ENCODE data around the gene CCDC63.

DNA sequence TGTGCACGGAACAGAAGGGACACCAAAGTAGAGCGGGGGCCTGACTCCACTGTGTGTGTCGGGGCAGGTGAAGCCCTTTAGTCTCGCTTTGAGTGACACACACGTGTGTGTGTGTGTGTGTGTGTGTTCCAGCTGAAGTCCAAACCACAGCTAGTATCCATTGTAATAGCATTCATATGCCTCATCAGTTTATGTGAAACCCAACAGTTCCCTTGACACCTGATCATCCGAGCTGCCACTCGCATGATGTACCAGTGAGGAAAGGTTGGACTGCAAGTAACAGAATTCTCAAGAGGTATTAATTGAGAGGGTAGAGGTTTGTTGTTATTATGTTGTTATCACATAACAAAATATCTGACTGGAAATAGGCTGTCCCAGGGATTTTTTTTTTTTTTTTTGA lies 16.4 kb downstream of the CCDC63 start:
- TF ChIP-seq POLR2AphosphoS5 (IDR thresholded peaks at IDR 0.05) (no peak), POLR2A (IDR thresholded peaks at IDR 0.05) (no peak)
- TF ChIP-seq, protein P1, sequence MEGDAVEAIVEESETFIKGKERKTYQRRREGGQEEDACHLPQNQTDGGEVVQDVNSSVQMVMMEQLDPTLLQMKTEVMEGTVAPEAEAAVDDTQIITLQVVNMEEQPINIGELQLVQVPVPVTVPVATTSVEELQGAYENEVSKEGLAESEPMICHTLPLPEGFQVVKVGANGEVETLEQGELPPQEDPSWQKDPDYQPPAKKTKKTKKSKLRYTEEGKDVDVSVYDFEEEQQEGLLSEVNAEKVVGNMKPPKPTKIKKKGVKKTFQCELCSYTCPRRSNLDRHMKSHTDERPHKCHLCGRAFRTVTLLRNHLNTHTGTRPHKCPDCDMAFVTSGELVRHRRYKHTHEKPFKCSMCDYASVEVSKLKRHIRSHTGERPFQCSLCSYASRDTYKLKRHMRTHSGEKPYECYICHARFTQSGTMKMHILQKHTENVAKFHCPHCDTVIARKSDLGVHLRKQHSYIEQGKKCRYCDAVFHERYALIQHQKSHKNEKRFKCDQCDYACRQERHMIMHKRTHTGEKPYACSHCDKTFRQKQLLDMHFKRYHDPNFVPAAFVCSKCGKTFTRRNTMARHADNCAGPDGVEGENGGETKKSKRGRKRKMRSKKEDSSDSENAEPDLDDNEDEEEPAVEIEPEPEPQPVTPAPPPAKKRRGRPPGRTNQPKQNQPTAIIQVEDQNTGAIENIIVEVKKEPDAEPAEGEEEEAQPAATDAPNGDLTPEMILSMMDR (IDR thresholded peaks at IDR 0.05): no peak

Measured in gastroesophageal sphincter (tissue), 3 donors.